NCI-H774 (cell line): Measurements from ENCODE around the gene SERINC3.

ENCODE experiments used
- DNase-seq: peaks from one replicate; lab custom pipeline; 2025; lab: John Stamatoyannopoulos, UW

Gene SERINC3

DNA sequence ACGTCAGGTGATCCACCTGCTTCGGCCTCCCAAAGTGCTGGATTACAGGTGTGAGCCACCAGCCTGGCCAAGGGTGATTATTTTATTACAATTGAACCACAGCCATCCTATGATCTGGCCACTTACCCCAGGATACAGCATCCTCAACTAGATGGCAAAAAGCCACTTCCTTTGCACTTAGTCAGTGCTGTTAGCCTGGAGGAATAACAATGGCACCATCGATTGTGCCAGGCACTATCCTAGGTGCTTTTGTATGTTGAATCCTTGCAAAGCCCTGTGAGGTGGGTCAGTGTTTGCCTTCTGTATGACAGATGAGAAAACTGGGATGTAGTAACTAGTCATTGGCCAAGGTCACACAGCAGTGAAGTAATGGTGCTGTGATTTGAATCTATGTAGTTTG lies 57.4 kb downstream of the SERINC3 start:
- DNase-seq: no peak

DNA sequence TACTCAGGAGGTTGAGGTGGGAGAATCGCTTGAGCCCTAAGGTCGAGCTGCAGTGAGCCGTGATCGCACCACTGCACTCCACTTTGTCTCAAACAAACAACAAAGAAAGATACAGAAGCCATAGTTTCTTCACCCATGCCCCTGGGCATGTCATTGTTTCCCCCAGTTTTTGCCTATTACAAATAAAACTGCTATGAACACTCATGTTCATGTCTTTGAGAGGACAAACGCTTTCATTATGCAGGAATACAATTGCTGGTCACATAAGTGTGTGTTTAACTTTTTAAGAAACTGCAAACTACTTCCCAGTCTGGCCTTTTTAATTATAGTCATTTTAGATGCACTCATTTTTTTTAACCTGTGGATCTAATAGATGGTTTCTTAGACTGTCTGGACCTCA lies 58.4 kb downstream of the SERINC3 start:
- no peak for DNase-seq

- no peak for DNase-seq
Measured at GRCh38 chr20:44461803-44462174, 60.1 kb downstream of the SERINC3 start.

DNA sequence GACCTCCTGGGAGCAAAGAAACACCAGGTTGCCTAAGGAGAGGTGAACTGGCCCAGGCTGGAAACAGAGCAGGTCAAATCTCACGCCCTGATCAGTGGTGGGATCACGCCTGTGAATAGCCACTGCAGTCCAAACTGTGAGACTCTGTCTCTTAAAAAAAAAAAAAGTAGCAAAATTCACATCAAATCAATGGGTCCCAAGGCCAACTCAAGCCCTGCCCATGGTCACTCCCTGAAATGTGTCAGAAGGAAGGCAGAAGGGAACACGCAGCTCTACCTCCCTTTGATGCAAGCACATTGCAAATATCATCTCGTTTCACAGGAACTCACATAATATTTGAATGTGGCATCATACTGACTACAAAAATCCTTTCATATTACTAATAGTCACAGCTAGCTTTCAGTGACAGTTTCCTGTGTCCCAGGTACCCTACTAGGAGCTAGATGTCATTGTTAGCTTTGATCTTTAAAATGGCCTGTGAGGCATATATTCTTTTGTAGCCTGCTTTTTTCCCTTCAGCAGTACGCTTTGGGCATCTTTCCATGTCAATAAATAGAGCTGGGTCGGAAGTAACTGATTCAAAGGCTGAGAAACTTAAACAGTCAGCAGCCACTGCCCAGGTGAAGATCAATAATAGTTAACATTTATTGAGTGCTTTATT lies 60.6 kb downstream of the SERINC3 start:
- no peak for DNase-seq

DNA sequence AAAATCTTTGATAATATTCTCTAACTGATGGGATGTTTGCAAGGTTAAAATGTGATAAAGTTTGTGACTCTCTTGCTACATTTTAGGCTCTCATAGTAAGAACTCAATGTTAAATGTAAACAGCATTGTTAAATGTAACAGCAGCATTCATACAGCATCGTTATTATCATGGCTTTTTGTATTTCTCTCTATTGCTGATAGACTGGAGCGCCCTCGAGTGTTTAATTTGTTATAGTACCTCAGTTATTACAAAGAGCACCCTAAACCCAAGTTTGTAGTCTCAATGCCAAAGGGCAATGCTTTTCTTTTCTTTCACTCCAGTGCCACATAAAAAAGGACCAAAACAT lies 61.1 kb downstream of the SERINC3 start:
- DNase-seq: no peak

GRCh38 chr20:44459271-44459670 lies 62.6 kb downstream of the SERINC3 start:
- no peak for DNase-seq

DNA sequence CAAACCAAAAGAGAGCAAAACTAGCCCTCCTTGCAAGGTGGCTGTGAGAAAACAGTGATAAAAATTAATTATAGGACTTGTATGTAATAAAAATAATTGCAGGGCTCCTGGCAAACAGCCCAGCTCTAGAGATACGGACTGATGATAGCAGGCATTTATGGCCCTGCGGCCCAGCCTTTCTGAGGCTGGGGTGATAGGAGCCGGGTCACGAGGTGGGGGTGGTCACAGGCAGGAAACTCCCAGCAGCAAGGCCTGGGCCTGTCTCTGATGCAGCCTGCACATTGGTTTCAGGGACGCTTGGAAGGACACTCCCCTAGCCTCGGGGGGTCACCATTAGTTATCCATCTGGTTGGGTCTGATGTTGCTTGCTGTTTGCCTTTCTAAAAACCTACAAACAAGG lies 64.9 kb downstream of the SERINC3 start:
- DNase-seq: no peak

- DNase-seq: no peak
Measured at GRCh38 chr20:44456611-44457010, 65.3 kb downstream of the SERINC3 start.

- DNase-seq: no peak
Measured at GRCh38 chr20:44455126-44455525, 66.7 kb downstream of the SERINC3 start.

DNA sequence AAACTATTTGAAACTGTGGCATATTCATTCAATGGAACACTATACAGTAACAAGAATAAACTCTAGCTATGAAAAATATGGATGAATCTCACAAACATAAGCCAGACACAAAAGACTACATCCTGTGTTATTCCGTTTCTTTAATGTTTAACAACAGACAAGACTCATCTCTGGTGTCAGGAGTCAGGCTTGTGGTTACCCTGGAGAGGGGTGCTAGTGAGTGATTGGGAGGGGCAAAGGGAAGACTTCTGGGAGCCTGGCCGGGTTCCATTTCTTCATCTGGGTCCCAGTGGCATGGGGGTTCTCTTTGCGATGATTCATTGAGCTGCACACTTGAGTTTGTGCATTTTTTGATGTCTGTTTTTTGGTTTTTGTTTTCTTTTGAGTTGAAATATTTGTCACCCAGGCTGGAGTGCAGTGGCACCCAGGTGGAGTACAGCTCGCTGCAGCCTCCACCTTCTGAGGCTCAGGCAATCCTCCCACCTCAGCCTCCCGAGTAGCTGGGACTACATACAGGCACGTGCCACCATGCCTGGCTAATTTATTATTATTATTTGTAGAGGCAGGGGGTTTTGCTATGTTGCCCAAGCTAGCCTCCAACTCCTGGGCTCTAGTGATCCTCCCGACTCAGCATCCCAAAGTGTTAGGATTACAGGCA lies 67.4 kb downstream of the SERINC3 start:
- DNase-seq: no peak

GRCh38 chr20:44450903-44451450 lies 70.9 kb downstream of the SERINC3 start:
- DNase-seq: no peak

- DNase-seq: no peak
Measured at GRCh38 chr20:44450281-44450889, 71.5 kb downstream of the SERINC3 start.

GRCh38 chr20:44449864-44450263 lies 72.0 kb downstream of the SERINC3 start:
- DNase-seq: no peak

DNA sequence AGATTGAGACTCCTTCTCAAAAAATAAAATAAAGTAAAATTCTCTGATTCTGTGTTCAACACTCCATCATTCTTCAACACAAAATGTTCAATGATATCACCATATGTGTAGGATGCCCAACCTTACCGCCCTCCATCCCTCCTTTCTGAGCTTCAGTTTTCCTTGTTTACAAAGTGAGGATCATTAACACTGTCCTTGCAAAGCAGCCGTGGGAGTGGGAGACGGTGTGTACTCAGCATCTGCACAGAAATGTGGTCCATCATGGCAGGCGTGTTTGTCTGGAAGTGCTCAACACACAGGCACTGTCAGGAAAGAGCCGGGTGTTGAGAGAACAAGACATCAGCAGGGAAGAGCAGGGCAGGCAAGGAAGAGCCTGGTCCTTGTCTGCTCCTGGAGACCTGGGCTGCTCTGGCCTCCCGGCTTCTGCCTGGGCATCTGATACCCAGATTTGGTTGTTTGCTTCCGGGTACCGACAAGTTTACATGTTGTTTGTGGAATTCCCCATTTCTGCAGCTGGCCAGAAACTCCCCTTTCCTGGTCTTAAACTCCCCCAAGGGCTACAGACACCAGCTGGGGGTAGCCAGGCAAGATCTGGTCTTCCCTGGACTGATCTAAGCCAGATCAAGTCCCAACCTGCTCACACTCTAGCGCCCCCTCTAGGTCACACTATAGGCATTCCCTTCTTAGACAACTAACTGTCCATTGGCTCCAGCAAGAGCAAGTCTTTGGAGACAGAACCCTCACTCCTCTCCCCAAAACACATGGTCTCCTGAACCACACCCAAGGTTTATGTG lies 72.9 kb downstream of the SERINC3 start:
- no peak for DNase-seq

GRCh38 chr20:44447827-44448419 lies 73.9 kb downstream of the SERINC3 start:
- no peak for DNase-seq
